HCT116 (cell line): Measurements from ENCODE around the gene GALNT16. TPM values are rescaled to one million over a fixed set of nuclear protein-coding genes. Genes with fewer than 3 reads are reported as not detected.

Source experiments
- ATAC-seq: fragments of 200-7000 bp; cut with Tn5 transposase; 2 replicates; pipeline ENCODE4 v1.9.1; 2020; ENCODE audit warnings: mild to moderate bottlenecking, moderate library complexity
- BruUV-seq: library from RNA; stranded (reverse); fragments of 400-500 nt; replicated peaks from 2 replicates; lab custom pipeline; 2021; lab: Mats Ljungman, UMichigan
- CTCF ChIA-PET: fragments of 300-600 bp; sonication (Branson Sonifier 250); formaldehyde crosslinking; loops from one replicate; lab custom pipeline; 2021; ENCODE audit warnings: antibody characterized with exemption; lab: Charles Lee
- POLR2A ChIA-PET: fragments of 300-600, 350-600 bp; sonication (Branson Sonifier 250); formaldehyde crosslinking; loops from one replicate; lab custom pipeline; 2021; ENCODE audit warnings: antibody characterized with exemption; lab: Charles Lee
- RAD21 ChIA-PET, 2 experiments: fragments of 300-600 bp; sonication (Branson Sonifier 250); formaldehyde crosslinking; loops; one replicate each; lab custom pipeline; 2023; ENCODE audit warnings: low total read pairs in 2 of 2; ENCODE audit not compliant: uncharacterized antibody in 2 of 2, unreplicated experiment in 2 of 2, low non-redundant PET in 1 of 2; lab: Charles Lee
- DNase-seq: peaks from one replicate; pipeline ENCODE4 v3.0.0-alpha.2; 2010; ENCODE audit warnings: low read depth, low spot score
- H2AFZ ChIP-seq: fragments of 200-600 bp; shearing (Covaris generic), sonication (generic); 2 replicates; pipeline ENCODE4 v1.6.1; 2017; ENCODE audit warnings: low read depth, mixed run types, mixed read lengths, antibody characterized with exemption, low read length; ENCODE audit not compliant: poor library complexity, severe bottlenecking
- H3K27ac ChIP-seq: 2 replicates; pipeline ENCODE4 v1.5.1; 2012; ENCODE audit warnings: low read depth, low read length
- H3K27me3 ChIP-seq: fragments of 200-600 bp; sonication (generic); 2 replicates; pipeline ENCODE4 v1.6.1; 2016; ENCODE audit warnings: mixed run types, low read length, mixed read lengths; ENCODE audit not compliant: insufficient read depth
- H3K36me3 ChIP-seq, 2 experiments: fragments of 200-500 bp in 1 of 2; fragments of 200-600 bp in 1 of 2; sonication (Bioruptor generic) in 1 of 2; sonication (generic) in 1 of 2; 2 replicates each; pipeline versions ENCODE4 v1.5.1 to v1.6.1; 2014 to 2016; ENCODE audit warnings: low read length in 2 of 2, inconsistent platforms in 1 of 2, mixed read lengths in 1 of 2, mixed run types in 1 of 2; ENCODE audit not compliant: insufficient read depth in 2 of 2, control insufficient read depth in 1 of 2
- H3K4me1 ChIP-seq, 2 experiments: fragments of 200-600 bp in 1 of 2; sonication (generic) in 1 of 2; 2 replicates each; pipeline versions ENCODE4 v1.5.1 to v1.6.1; 2012 to 2017; ENCODE audit warnings: low read length in 2 of 2, inconsistent platforms in 1 of 2, mild to moderate bottlenecking in 1 of 2, mixed read lengths in 1 of 2, mixed run types in 1 of 2, moderate library complexity in 1 of 2; ENCODE audit not compliant: insufficient read depth in 2 of 2, control insufficient read depth in 1 of 2
- H3K4me2 ChIP-seq: fragments of 200-600 bp; sonication (generic); 2 replicates; pipeline ENCODE4 v1.6.1; 2017; ENCODE audit warnings: mixed run types, low read length, mixed read lengths
- H3K4me3 ChIP-seq, 2 experiments: fragments of 200-600 bp in 1 of 2; sonication (generic) in 1 of 2; replicated peaks in 1 of 2; 2 replicates each; pipeline ENCODE4 v1.5.1; 2011 to 2016; ENCODE audit warnings: low read length in 2 of 2, control low read depth in 1 of 2, low read depth in 1 of 2, mild to moderate bottlenecking in 1 of 2, mixed read lengths in 1 of 2, mixed run types in 1 of 2
- H3K79me2 ChIP-seq: fragments of 200-600 bp; sonication (generic); 2 replicates; pipeline ENCODE4 v1.6.1; 2017; ENCODE audit warnings: mild to moderate bottlenecking, mixed run types, low read length, moderate library complexity, mixed read lengths; ENCODE audit not compliant: insufficient read depth
- H3K9ac ChIP-seq: fragments of 200-600 bp; sonication (generic); 2 replicates; pipeline ENCODE4 v1.6.1; 2016; ENCODE audit warnings: low read length, mixed read lengths
- H3K9me2 ChIP-seq: fragments of 200-600 bp; sonication (generic), shearing (Covaris generic); 2 replicates; pipeline ENCODE4 v1.6.1; 2017; ENCODE audit warnings: mixed run types, mild to moderate bottlenecking, moderate library complexity; ENCODE audit not compliant: insufficient read depth
- H3K9me3 ChIP-seq, 2 experiments: fragments of 200-500 bp in 1 of 2; fragments of 200-600 bp in 1 of 2; sonication (Bioruptor generic) in 1 of 2; sonication (generic) in 1 of 2; 2 replicates each; pipeline ENCODE4 v1.6.1; 2014 to 2017; ENCODE audit warnings: low read length in 2 of 2, mixed read lengths in 2 of 2, inconsistent platforms in 1 of 2, low read depth in 1 of 2, mild to moderate bottlenecking in 1 of 2, mixed run types in 1 of 2, moderate library complexity in 1 of 2; ENCODE audit not compliant: control insufficient read depth in 1 of 2, insufficient read depth in 1 of 2
- H4K20me1 ChIP-seq: fragments of 200-600 bp; sonication (generic), shearing (Covaris generic); 2 replicates; pipeline ENCODE4 v1.6.1; 2017; ENCODE audit warnings: mixed run types, mild to moderate bottlenecking, moderate library complexity; ENCODE audit not compliant: insufficient read depth
- CEBPB ChIP-seq: IDR thresholded peaks from 2 replicates; pipeline ENCODE4 v1.6.1; 2012; ENCODE audit warnings: low read depth
- CTCF ChIP-seq, 3 experiments: fragments of 200-600 bp in 1 of 3; sonication (generic) in 1 of 3; IDR thresholded peaks in 2 of 3; conservative IDR thresholded peaks in 1 of 3; 2 replicates each; pipeline ENCODE4 v1.5.1; 2012 to 2017; ENCODE audit warnings: low read depth in 2 of 3, low read length in 2 of 3, antibody characterized with exemption in 1 of 3, borderline replicate concordance in 1 of 3, control low read depth in 1 of 3, mild to moderate bottlenecking in 1 of 3, mixed read lengths in 1 of 3, mixed run types in 1 of 3, moderate library complexity in 1 of 3; ENCODE audit not compliant: insufficient read depth in 1 of 3
- POLR2AphosphoS5 ChIP-seq: IDR thresholded peaks from 2 replicates; pipeline ENCODE4 v1.6.1; 2011; ENCODE audit warnings: mild to moderate bottlenecking, low read depth, low read length, moderate library complexity
- RAD21 ChIP-seq: IDR thresholded peaks from 2 replicates; pipeline ENCODE4 v1.6.1; 2012; ENCODE audit warnings: low read depth, mild to moderate bottlenecking
- REST ChIP-seq: IDR thresholded peaks from 2 replicates; pipeline ENCODE4 v1.6.1; 2012; ENCODE audit warnings: low read depth
- TCF7L2 ChIP-seq: IDR thresholded peaks from 2 replicates; pipeline ENCODE4 v1.7.0; 2011; ENCODE audit warnings: borderline replicate concordance, inconsistent platforms; ENCODE audit not compliant: insufficient read depth, insufficient read length; ENCODE audit errors: extremely low read depth
- YY1 ChIP-seq: IDR thresholded peaks from 2 replicates; pipeline ENCODE4 v1.6.1; 2011; ENCODE audit warnings: low read length, low read depth, moderate library complexity, mild to moderate bottlenecking; ENCODE audit not compliant: insufficient replicate concordance; ENCODE audit errors: extremely low read depth
- ZFX ChIP-seq: fragments of 450-650 bp; IDR thresholded peaks from 2 replicates; pipeline ENCODE4 v1.6.1; 2017
- intact Hi-C: fragments of 100-400 bp; cut with micrococcal nuclease; formaldehyde crosslinking; loops from 2 replicates; pipeline ENCODE4 v1.10.0; 2022
- total RNA-seq: library from RNA; stranded (reverse); gene quantifications from one replicate; pipeline ENCODE4 v1.2.1, GENCODE V29; 2021; ENCODE audit not compliant: unreplicated experiment
- TF ChIP-seq, protein P1 (sequence below): IDR thresholded peaks from 2 replicates; pipeline ENCODE4 v1.6.1; 2012
- TF ChIP-seq, protein P2 (sequence below): IDR thresholded peaks from 2 replicates; pipeline ENCODE4 v1.6.1; 2011; ENCODE audit warnings: mild to moderate bottlenecking, low read length, moderate library complexity; ENCODE audit not compliant: insufficient replicate concordance; ENCODE audit errors: extremely low read depth

The GALNT16 gene
- total RNA-seq, 1 experiment from 2014 or later: 0.32 TPM

DNA sequence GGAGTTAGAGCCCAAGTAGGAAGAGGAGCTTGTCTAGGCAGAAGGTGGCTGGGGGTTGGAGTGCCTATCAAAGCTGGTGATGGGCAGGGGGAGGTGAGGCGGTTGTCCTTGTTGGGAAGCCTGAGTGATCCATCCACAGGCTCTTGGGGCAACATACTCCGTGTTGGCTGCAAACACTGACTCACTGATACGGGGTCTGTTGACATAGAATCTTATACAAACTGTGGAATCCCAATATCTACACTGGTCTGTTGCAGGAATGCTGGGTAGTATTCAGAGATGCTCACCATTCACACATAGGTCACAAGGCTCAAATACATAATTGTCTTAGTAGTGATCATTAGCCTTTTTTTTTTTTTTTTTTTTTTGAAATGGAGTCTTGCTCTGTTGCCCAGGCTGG lies 112.2 kb downstream of the GALNT16 start:
- RAD21 ChIA-PET: no interaction called here
- H3K4me2 ChIP-seq: no peak overlapping the region
- CTCF ChIA-PET: no interaction called here
- H3K9me2 ChIP-seq: no peaks in the 10 kb centered on the region
- TF ChIP-seq ZFX (no peak), RAD21 (no peak), TCF7L2 (no peak), POLR2AphosphoS5 (no peak), YY1 (no peak), CTCF (IDR thresholded peaks at IDR 0.05 in 2 of 3, conservative IDR thresholded peaks at IDR 0.05 in 1 of 3; ENCODE audit: borderline replicate concordance in 1 of 3, insufficient read depth in 1 of 3, low read depth in 2 of 3, low read length in 2 of 3) (no peak), REST (no peak), CEBPB (no peak)
- TF ChIP-seq, protein P1, sequence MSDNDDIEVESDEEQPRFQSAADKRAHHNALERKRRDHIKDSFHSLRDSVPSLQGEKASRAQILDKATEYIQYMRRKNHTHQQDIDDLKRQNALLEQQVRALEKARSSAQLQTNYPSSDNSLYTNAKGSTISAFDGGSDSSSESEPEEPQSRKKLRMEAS: no peak
- TF ChIP-seq, protein P2, sequence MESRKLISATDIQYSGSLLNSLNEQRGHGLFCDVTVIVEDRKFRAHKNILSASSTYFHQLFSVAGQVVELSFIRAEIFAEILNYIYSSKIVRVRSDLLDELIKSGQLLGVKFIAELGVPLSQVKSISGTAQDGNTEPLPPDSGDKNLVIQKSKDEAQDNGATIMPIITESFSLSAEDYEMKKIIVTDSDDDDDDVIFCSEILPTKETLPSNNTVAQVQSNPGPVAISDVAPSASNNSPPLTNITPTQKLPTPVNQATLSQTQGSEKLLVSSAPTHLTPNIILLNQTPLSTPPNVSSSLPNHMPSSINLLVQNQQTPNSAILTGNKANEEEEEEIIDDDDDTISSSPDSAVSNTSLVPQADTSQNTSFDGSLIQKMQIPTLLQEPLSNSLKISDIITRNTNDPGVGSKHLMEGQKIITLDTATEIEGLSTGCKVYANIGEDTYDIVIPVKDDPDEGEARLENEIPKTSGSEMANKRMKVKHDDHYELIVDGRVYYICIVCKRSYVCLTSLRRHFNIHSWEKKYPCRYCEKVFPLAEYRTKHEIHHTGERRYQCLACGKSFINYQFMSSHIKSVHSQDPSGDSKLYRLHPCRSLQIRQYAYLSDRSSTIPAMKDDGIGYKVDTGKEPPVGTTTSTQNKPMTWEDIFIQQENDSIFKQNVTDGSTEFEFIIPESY: no peak
- no peak for ATAC-seq
- H3K4me3 ChIP-seq: no peak overlapping the region
- H2AFZ ChIP-seq: no peak overlapping the region
- no peaks in the 10 kb centered on the region for H3K4me1 ChIP-seq
- POLR2A ChIA-PET: no interaction called here
- no peak overlapping the region for H3K9ac ChIP-seq
- no peaks in the 10 kb centered on the region; a peak in 1 of 4 replicates for H3K9me3 ChIP-seq
- H3K36me3 ChIP-seq: peaks cover 2 to 19% of the 10 kb centered on the region in 2 experiments; a peak in 2 of 4 replicates
- H3K79me2 ChIP-seq: no peaks in the 10 kb centered on the region
- H3K27me3 ChIP-seq: no peaks in the 10 kb centered on the region
- intact Hi-C loops: no loop called here
- H3K27ac ChIP-seq: no peak overlapping the region
- no TSS peak for BruUV-seq
- no peaks in the 10 kb centered on the region for H4K20me1 ChIP-seq
- DNase-seq: no peak
